GM19468 (cell line): ENCODE data around the gene CCSER1.

Source experiments
- ATAC-seq: cut with Tn5 transposase; IDR thresholded peaks from one replicate; pipeline ENCODE4 v1.9.1; 2021; ENCODE audit warnings: mild to moderate bottlenecking, moderate library complexity, moderate number of reproducible peaks; ENCODE audit not compliant: unreplicated experiment; ENCODE audit errors: extremely low read depth

CCSER1 gene

GRCh38 chr4:90126805-90127204 is 389 bp upstream of the CCSER1 start:
- no peak for ATAC-seq

DNA sequence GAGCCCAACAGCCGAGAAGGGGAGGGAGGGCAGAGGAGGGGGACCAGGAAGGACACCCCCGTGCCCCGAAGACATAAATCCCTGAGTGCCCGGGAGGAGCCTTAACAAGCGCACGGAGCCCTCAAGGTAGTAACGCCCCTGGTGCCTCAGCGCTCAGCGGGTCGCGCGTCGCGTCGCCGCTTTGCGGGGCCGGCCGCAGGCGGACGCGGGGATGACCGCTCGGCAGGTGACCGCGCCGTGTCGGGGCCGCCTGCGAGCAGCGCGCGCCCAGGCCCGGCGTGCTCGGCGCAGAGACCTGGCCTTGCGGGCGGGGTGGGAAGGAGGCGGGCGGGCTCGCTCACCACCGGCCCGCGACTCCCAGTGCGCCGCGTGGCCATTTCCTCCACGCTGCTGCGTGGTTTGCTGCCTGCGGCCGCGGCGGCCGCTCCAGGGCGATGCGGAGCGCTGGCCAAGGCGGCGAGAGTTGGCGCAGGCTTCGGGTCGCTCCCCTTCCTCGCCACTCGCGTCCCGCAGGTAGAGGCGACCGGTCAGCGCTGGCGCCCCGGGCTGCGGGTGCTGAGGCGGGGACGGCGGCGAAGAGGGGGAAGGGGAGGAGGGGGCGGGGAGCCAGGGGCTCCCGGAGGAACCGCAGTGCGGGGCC is 632 bp downstream of the CCSER1 start:
- ATAC-seq = peak; percentile 10

- no peak for ATAC-seq
Measured at GRCh38 chr4:90128961-90129495, 1.8 kb downstream of the CCSER1 start.

GRCh38 chr4:90130076-90130475 is 2.9 kb downstream of the CCSER1 start:
- ATAC-seq = no peak

- ATAC-seq = no peak
Measured at GRCh38 chr4:90137555-90137954, 10.4 kb downstream of the CCSER1 start.

DNA sequence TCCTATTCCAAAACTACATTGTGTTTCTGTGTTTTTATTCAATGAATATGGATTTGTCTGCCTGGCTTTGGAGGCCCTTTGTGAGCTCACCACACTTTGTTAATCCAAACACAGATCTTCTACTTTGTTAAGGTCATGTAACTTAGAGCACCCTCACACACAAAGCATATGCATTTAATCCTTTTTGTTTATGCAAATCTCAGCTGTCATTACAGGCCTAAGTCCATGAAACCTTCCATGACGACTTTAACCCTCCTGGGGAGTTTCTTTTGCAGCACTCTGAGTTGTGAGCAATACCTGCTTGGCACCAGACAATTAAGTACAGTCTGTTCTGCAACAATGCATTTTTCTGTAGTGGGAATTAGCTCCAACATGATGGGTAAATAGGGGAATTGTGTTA is 14.9 kb downstream of the CCSER1 start:
- ATAC-seq = no peak

- no peak for ATAC-seq
Measured at GRCh38 chr4:90145319-90145718, 18.1 kb downstream of the CCSER1 start.

- no peak for ATAC-seq
Measured at GRCh38 chr4:90146306-90146705, 19.1 kb downstream of the CCSER1 start.

DNA sequence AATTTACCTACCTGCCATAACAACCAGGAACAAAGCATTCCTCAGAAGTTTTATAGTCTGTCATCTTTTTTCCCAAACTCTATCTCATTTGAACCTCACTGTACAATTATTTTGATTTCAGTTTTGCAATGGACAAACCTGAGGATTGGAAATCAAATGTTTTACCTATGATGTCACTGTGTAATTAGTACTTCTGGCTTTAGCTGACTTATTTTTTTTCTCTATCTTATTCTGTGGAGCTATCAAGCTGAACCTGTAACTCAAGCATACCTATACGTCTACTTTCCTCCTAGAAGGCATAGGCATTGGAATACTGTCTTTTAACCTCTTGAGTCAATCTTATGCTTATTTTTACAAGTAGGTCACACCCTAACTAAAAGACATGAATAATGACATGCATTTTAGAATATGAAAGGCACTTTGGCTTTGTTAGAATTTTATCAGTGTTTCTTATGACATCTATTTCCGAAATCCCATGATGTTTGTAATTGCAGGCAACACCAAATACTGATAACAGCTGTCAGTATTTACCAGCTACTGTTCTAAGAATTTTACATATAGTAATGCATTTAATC is 21.5 kb downstream of the CCSER1 start:
- ATAC-seq = no peak

- ATAC-seq = no peak
Measured at GRCh38 chr4:90152024-90152423, 24.8 kb downstream of the CCSER1 start.

- no peak for ATAC-seq
Measured at GRCh38 chr4:90159193-90159592, 32.0 kb downstream of the CCSER1 start.

DNA sequence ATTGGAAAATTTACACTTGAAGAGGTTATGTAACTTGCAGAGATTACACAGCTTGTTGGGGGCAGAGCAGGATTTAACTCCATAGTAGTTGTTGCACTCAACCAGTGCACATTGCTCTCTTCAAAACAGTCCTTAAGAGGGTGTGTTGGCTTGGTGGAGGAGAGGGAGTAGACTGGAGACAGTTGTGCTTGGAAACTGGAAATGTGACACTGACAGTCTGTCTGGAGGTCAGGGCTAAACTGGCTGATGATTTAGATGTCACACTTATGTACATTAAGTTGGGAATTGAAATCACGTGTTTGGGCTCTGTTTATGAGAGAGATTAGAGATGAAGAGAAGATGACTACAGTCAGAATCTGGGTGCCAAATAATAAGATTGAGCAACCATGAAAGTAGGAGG is 32.9 kb downstream of the CCSER1 start:
- ATAC-seq = no peak

- ATAC-seq = no peak
Measured at GRCh38 chr4:90162566-90162965, 35.4 kb downstream of the CCSER1 start.

GRCh38 chr4:90163872-90164271 is 36.7 kb downstream of the CCSER1 start:
- no peak for ATAC-seq

DNA sequence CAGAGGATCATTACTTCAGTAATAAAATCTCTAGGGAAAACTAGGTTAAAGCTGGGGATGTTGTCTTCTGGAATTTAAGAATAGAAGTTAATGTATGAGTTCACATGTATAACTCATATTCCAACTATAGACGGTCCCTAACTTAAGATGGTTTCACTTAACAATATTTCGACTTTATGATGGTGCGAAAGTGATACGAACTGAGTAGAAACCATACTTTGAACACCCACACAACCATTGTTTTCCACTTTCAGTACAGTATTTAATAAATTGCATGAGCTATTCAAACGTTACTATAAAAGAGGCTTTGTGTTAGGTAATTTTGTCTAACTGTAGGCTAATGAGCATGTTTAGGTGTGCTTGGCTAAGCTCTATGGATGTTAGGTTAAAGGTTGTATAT is 38.7 kb downstream of the CCSER1 start:
- ATAC-seq = no peak

- no peak for ATAC-seq
Measured at GRCh38 chr4:90171491-90171890, 44.3 kb downstream of the CCSER1 start.

- no peak for ATAC-seq
Measured at GRCh38 chr4:90174621-90175023, 47.4 kb downstream of the CCSER1 start.

- ATAC-seq = no peak
Measured at GRCh38 chr4:90181644-90182043, 54.5 kb downstream of the CCSER1 start.

DNA sequence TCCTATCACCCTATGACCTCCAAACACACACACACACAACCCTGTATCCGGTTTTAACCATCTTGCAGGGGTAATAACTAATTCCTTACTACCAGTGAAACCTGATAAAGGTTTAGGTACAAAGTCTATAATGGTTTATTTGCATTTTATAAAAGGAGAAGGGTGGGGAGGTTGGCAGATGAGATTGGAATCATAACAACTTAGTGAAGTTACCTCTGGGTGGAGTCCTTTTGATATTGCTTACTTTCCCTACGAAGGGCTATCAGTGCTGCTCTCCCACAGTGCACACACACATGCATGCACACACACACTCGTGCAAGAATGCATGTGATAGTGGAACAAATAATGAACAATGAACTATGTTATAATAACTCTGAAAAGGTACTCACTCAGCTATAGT is 56.1 kb downstream of the CCSER1 start:
- no peak for ATAC-seq

GRCh38 chr4:90184560-90184959 is 57.4 kb downstream of the CCSER1 start:
- no peak for ATAC-seq

DNA sequence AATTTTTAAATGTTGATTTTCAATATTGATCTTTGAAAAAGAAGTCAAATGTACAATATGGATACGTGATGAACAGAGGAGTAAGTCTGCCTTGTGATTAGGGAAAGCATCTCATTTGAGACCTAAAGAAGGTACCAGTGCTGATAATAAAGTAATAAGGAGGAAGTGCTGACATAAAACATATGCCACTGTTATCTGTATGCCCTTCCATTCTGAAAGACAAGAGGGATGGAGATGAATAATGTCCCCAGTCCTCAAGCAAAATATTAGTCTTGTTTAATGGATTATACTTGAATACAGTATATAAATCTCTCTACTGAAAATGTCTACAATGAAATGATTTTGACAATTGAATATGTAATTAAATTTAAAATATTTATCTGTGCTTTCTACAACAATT is 58.2 kb downstream of the CCSER1 start:
- ATAC-seq = no peak

- no peak for ATAC-seq
Measured at GRCh38 chr4:90186229-90186628, 59.0 kb downstream of the CCSER1 start.
